H1 (cell line): Measurements from ENCODE around the gene CDH22. TPM values are rescaled to one million over a fixed set of nuclear protein-coding genes. Genes with fewer than 3 reads are reported as not detected.

Experiments
- CTCF ChIA-PET: fragments of 300-600 bp; sonication (Branson Sonifier 250); formaldehyde crosslinking; loops from one replicate; lab custom pipeline; 2021; ENCODE audit not compliant: partially characterized antibody; lab: Charles Lee
- POLR2A ChIA-PET: fragments of 300-600 bp; sonication (Branson Sonifier 250); formaldehyde crosslinking; loops from one replicate; lab custom pipeline; 2021; ENCODE audit warnings: inconsistent platforms; ENCODE audit not compliant: partially characterized antibody; lab: Charles Lee
- DNase-seq, 2 experiments: peaks; one replicate each; pipeline versions ENCODE4 v3.0.0 to v3.0.0-alpha.2; 2010 to 2022; ENCODE audit warnings: low spot score in 2 of 2, low read depth in 1 of 2, mixed read lengths in 1 of 2
- FAIRE-seq: peaks from 2 replicates; lab custom pipeline; 2011; peaks lifted over from hg19 to GRCh38; lab: Jason Lieb, UNC
- H2AFZ ChIP-seq: 2 replicates; pipeline ENCODE4 v1.8.1; 2012; ENCODE audit warnings: low read length, inconsistent platforms
- H2AK5ac ChIP-seq: 2 replicates; pipeline ENCODE4 v1.6.1; 2013; ENCODE audit warnings: low read depth, low read length
- H2BK120ac ChIP-seq: replicated peaks from 2 replicates; pipeline ENCODE3; 2013; ENCODE audit warnings: low read depth, low read length, inconsistent platforms
- H2BK12ac ChIP-seq: 2 replicates; pipeline ENCODE4 v1.6.1; 2013; ENCODE audit warnings: low read depth, low read length
- H2BK15ac ChIP-seq: 2 replicates; pipeline ENCODE4 v1.6.1; 2013; ENCODE audit warnings: low read length
- H2BK20ac ChIP-seq: 2 replicates; pipeline ENCODE4 v1.6.1; 2013; ENCODE audit warnings: low read length
- H2BK5ac ChIP-seq: 2 replicates; pipeline ENCODE4 v1.6.1; 2013; ENCODE audit warnings: low read depth, low read length
- H3K14ac ChIP-seq: 2 replicates; pipeline ENCODE4 v1.6.1; 2013; ENCODE audit warnings: inconsistent platforms; ENCODE audit not compliant: insufficient read length
- H3K18ac ChIP-seq: 2 replicates; pipeline ENCODE4 v1.6.1; 2013; ENCODE audit warnings: low read length; ENCODE audit errors: extremely low read depth
- H3K23ac ChIP-seq: 2 replicates; pipeline ENCODE4 v1.6.1; 2013; ENCODE audit warnings: inconsistent platforms; ENCODE audit not compliant: insufficient read length
- H3K23me2 ChIP-seq: 2 replicates; pipeline ENCODE4 v1.6.1; 2013; ENCODE audit warnings: low read depth, low read length
- H3K27ac ChIP-seq: 2 replicates; pipeline ENCODE4 v1.6.1; 2011; ENCODE audit warnings: low read depth, low read length, inconsistent platforms
- H3K27me3 ChIP-seq, 4 experiments: replicated peaks in 1 of 4; 1 replicate in 1 of 4; 2 replicates in 3 of 4; pipeline versions ENCODE4 v1.6.1 to v1.8.1; 2011 to 2013; ENCODE audit warnings: low read length in 3 of 4, mild to moderate bottlenecking in 3 of 4, inconsistent platforms in 2 of 4, mixed read lengths in 2 of 4, moderate library complexity in 1 of 4; ENCODE audit not compliant: control insufficient read depth in 3 of 4, insufficient read depth in 3 of 4; ENCODE audit errors: extremely low read depth in 1 of 4
- H3K36me3 ChIP-seq, 4 experiments: 2 replicates each; pipeline versions ENCODE4 v1.6.1 to v1.8.1; 2011 to 2013; ENCODE audit warnings: mild to moderate bottlenecking in 4 of 4, low read length in 3 of 4, moderate library complexity in 2 of 4, control low read depth in 1 of 4, inconsistent platforms in 1 of 4; ENCODE audit not compliant: insufficient read depth in 4 of 4, control insufficient read depth in 2 of 4
- H3K4ac ChIP-seq: replicated peaks from 2 replicates; pipeline ENCODE3; 2013; ENCODE audit warnings: low read length, low read depth, mixed read lengths, inconsistent platforms; ENCODE audit not compliant: insufficient read length
- H3K4me1 ChIP-seq, 4 experiments: replicated peaks in 1 of 4; 1 replicate in 1 of 4; 2 replicates in 3 of 4; pipeline versions ENCODE4 v1.6.1 to v1.8.1; 2011 to 2013; ENCODE audit warnings: low read length in 3 of 4, inconsistent platforms in 2 of 4, mixed read lengths in 1 of 4; ENCODE audit not compliant: insufficient read depth in 4 of 4, control insufficient read depth in 3 of 4
- H3K4me2 ChIP-seq, 2 experiments: 2 replicates each; pipeline versions ENCODE4 v1.6.1 to v1.8.1; 2011 to 2013; ENCODE audit warnings: low read depth in 2 of 2, low read length in 2 of 2, control low read depth in 1 of 2, inconsistent platforms in 1 of 2, mild to moderate bottlenecking in 1 of 2; ENCODE audit not compliant: insufficient read depth in 1 of 2
- H3K4me3 ChIP-seq, 4 experiments: fragments of 200-600, 300-600 bp in 1 of 4; sonication (generic), shearing (Covaris generic), sonication (Bioruptor Twin) in 1 of 4; 2 replicates each; pipeline versions ENCODE4 v1.5.1 to v1.8.1; 2011 to 2016; ENCODE audit warnings: low read length in 4 of 4, low read depth in 3 of 4, control low read depth in 2 of 4, inconsistent platforms in 2 of 4, mild to moderate bottlenecking in 2 of 4, mixed read lengths in 1 of 4, moderate library complexity in 1 of 4; ENCODE audit not compliant: insufficient read depth in 2 of 4; ENCODE audit errors: extremely low read depth in 1 of 4
- H3K56ac ChIP-seq: replicated peaks from 2 replicates; pipeline ENCODE3; 2013; ENCODE audit warnings: low read depth, mild to moderate bottlenecking, mixed read lengths, low read length, inconsistent platforms; ENCODE audit not compliant: insufficient read length
- H3K79me1 ChIP-seq: 2 replicates; pipeline ENCODE4 v1.6.1; 2013; ENCODE audit warnings: low read depth, low read length, control low read depth
- H3K79me2 ChIP-seq, 2 experiments: 2 replicates each; pipeline versions ENCODE4 v1.6.1 to v1.8.1; 2012 to 2013; ENCODE audit warnings: low read length in 2 of 2, mild to moderate bottlenecking in 2 of 2, inconsistent platforms in 1 of 2; ENCODE audit not compliant: insufficient read depth in 2 of 2, control insufficient read depth in 1 of 2
- H3K9ac ChIP-seq, 4 experiments: replicated peaks in 1 of 4; 1 replicate in 1 of 4; 2 replicates in 3 of 4; pipeline versions ENCODE4 v1.6.1 to v1.8.1; 2011 to 2013; ENCODE audit warnings: low read depth in 3 of 4, low read length in 3 of 4, control low read depth in 2 of 4, mild to moderate bottlenecking in 2 of 4, moderate library complexity in 2 of 4, inconsistent platforms in 1 of 4; ENCODE audit errors: extremely low read depth in 1 of 4
- H3K9me3 ChIP-seq, 2 experiments: 2 replicates each; pipeline versions ENCODE4 v1.6.1 to v1.8.1; 2012 to 2013; ENCODE audit warnings: mild to moderate bottlenecking in 2 of 2, moderate library complexity in 2 of 2, control low read depth in 1 of 2, inconsistent platforms in 1 of 2, low read depth in 1 of 2, low read length in 1 of 2, mixed read lengths in 1 of 2; ENCODE audit not compliant: insufficient read depth in 2 of 2
- H4K20me1 ChIP-seq, 2 experiments: replicated peaks in 1 of 2; 2 replicates each; pipeline versions ENCODE3 to v1.8.1; 2011 to 2013; ENCODE audit warnings: inconsistent platforms in 2 of 2, low read length in 2 of 2, mild to moderate bottlenecking in 1 of 2; ENCODE audit not compliant: insufficient read depth in 2 of 2, control insufficient read depth in 1 of 2
- H4K5ac ChIP-seq: 2 replicates; pipeline ENCODE4 v1.6.1; 2013; ENCODE audit warnings: low read length, low read depth, mixed read lengths, inconsistent platforms; ENCODE audit not compliant: insufficient read length
- H4K8ac ChIP-seq: 2 replicates; pipeline ENCODE4 v1.8.0; 2013; ENCODE audit warnings: mild to moderate bottlenecking, moderate library complexity, low read length, inconsistent platforms; ENCODE audit not compliant: insufficient read depth; ENCODE audit errors: extremely low read depth
- H4K91ac ChIP-seq: replicated peaks from 2 replicates; pipeline ENCODE3; 2013; ENCODE audit warnings: low read length, mixed read lengths, inconsistent platforms; ENCODE audit not compliant: insufficient read length
- KDM1A ChIP-seq: fragments of 200-600, 300-600 bp; sonication (generic); IDR thresholded peaks from 2 replicates; pipeline ENCODE4 v1.7.1; 2016; ENCODE audit warnings: mild to moderate bottlenecking, low read length, borderline replicate concordance
- MAFK ChIP-seq: IDR thresholded peaks from 2 replicates; pipeline ENCODE4 v1.6.1; 2012; ENCODE audit warnings: low read depth, mild to moderate bottlenecking, improper control_type of control experiment, low read length
- POU5F1 ChIP-seq: IDR thresholded peaks from 2 replicates; pipeline ENCODE4 v1.6.1; 2011; ENCODE audit warnings: low read depth, mild to moderate bottlenecking, low read length, moderate library complexity
- SAP30 ChIP-seq: fragments of 300-600 bp; sonication (generic); IDR thresholded peaks from 2 replicates; pipeline ENCODE4 v1.7.1; 2012; ENCODE audit warnings: low read length, moderate library complexity, mild to moderate bottlenecking, inconsistent platforms; ENCODE audit not compliant: insufficient read depth, insufficient replicate concordance
- SRF ChIP-seq: IDR thresholded peaks from 2 replicates; pipeline ENCODE4 v1.6.1; 2011; ENCODE audit warnings: mild to moderate bottlenecking, low read depth, low read length, moderate library complexity
- TCF12 ChIP-seq: IDR thresholded peaks from 2 replicates; pipeline ENCODE4 v1.6.1; 2011; ENCODE audit warnings: low read depth, mild to moderate bottlenecking, low read length
- WGBS, 2 experiments: shearing (Covaris generic) in 1 of 2; methylation state at CpG; one replicate each; pipeline versions ENCODE4 v1.1.6 to v1.1.7; 2013 to 2015; ENCODE audit warnings: low lambda C conversion rate in 2 of 2, mixed read lengths in 2 of 2, inconsistent platforms in 1 of 2, low coverage in 1 of 2, missing lambda C conversion rate in 1 of 2; ENCODE audit not compliant: insufficient replicate concordance in 2 of 2, insufficient coverage in 1 of 2, insufficient read length in 1 of 2; ENCODE audit errors: extremely low coverage in 1 of 2, missing lambda C conversion rate in 1 of 2; 5-methylcytosine and 5-hydroxymethylcytosine counted together
- polyA plus RNA-seq, 7 experiments: library from polyadenylated mRNA; depleted of rRNA in 3 of 7; stranded (reverse) in 5 of 7; unstranded in 2 of 7; fragments of >200 nt in 5 of 7; fragments of 200-250 nt in 2 of 7; gene quantifications; 1 replicate in 5 of 7; 2 replicates in 1 of 7; 4 replicates in 1 of 7; pipeline versions ENCODE4 v1.2.1 to v1.2.3, GENCODE V29; 2011 to 2013; ENCODE audit warnings: missing spikeins in 2 of 7, mixed read lengths in 2 of 7
- total RNA-seq: library from RNA; stranded (reverse); fragmentation: NEBNext Ultra II Directional; extraction: Animal tissue kit (Norgen Biotek cat#: 25700); gene quantifications from 2 replicates; pipeline ENCODE4 v1.2.1, GENCODE V29; 2021

CDH22 gene
- total and polyA plus RNA-seq, 2 of the 8 experiments (the other 6 are each of a cell fraction or from before 2014, with no cell fraction given) = 0.35 to 0.39 TPM

- no peak overlapping the region for H2BK15ac ChIP-seq
- H4K8ac ChIP-seq = no peak overlapping the region
- H4K20me1 ChIP-seq = no peaks in the 10 kb centered on the region
- H3K9me3 ChIP-seq = no peaks in the 10 kb centered on the region
- no peak overlapping the region for H2BK120ac ChIP-seq
- 69% methylated on average over 11 of the region's 11 CpGs; no CpG with 5 or more reads in 1 of the 2 experiments for WGBS, 2 experiments
- no peak overlapping the region for H3K56ac ChIP-seq
- H3K27ac ChIP-seq = no peak overlapping the region
- no peak overlapping the region for H3K4me3 ChIP-seq
- CTCF ChIA-PET = interaction anchor here (1.1 to 4.2 kb wide), 7 partner anchors 9 to 150 kb away, joined by 3 to 18 read pairs (median 4); no protein-coding TSS in a partner anchor
- no peak overlapping the region for H4K5ac ChIP-seq
- H2AFZ ChIP-seq = no peak overlapping the region
- H3K4me1 ChIP-seq = peaks cover 0 to 9% (median 4%) of the 10 kb centered on the region in 4 experiments; a peak in 3 of 7 replicates
- no peaks in the 10 kb centered on the region for H3K27me3 ChIP-seq
- H3K23ac ChIP-seq = no peak overlapping the region
- H3K4me2 ChIP-seq = no peak overlapping the region
- H3K79me1 ChIP-seq = no peaks in the 10 kb centered on the region
- no peak overlapping the region for H4K91ac ChIP-seq
- H3K23me2 ChIP-seq = no peaks in the 10 kb centered on the region
- no peak overlapping the region for H2BK12ac ChIP-seq
- H3K18ac ChIP-seq = no peak overlapping the region
- no peak overlapping the region for H2BK20ac ChIP-seq
- H3K4ac ChIP-seq = no peak overlapping the region
- POLR2A ChIA-PET = no interaction called here
- H3K36me3 ChIP-seq = no peaks in the 10 kb centered on the region
- no peak for DNase-seq
- TF ChIP-seq TCF12 (0 out of 2 replicates have a peak, but pooled peaks have one; percentile 60), SRF (no peak), SAP30 (no peak), KDM1A (no peak), POU5F1 (no peak), MAFK (no peak)
- no peak overlapping the region for H3K14ac ChIP-seq
- no peak overlapping the region for H2BK5ac ChIP-seq
- no peak overlapping the region for H2AK5ac ChIP-seq
- no peak overlapping the region for H3K9ac ChIP-seq
- FAIRE-seq = no peak
- no peaks in the 10 kb centered on the region for H3K79me2 ChIP-seq
Observed at GRCh38 chr20:46282669-46283068, 25.6 kb downstream of the CDH22 start.
